Activated naive CD4-positive, alpha-beta T cell treated with anti-CD3 and anti-CD28 coated beads, Interleukin-2, amount 10 ng/mL, durations not matched to agents 5 hours and 36 hours (primary cell): ENCODE results near the gene TEAD4. TPM values are rescaled to one million over a fixed set of nuclear protein-coding genes. Genes with fewer than 3 reads are reported as not detected.

ENCODE experiments used
- total RNA-seq, 2 experiments: library from RNA; stranded (reverse); gene quantifications; one replicate each; pipeline ENCODE4 v1.2.3, GENCODE V29; 2021

TEAD4 gene
- 1 to 10 TPM; 1.2 TPM for total RNA-seq

GRCh38 chr12:2959192-2959504 is at the start of gene TEAD4:
Gene TEAD4 (plus strand): TSS chr12:2959397.

GRCh38 chr12:3076730-3077571 is 117.8 kb downstream of the TEAD4 start, which contains the start of gene TSPAN9:
Gene TSPAN9 (plus strand): TSS chr12:3077379. CDS start chr12:3201194, 123,815 bp downstream.

Other genes starting within 250 kb of the TEAD4 start
- 10 to 100 TPM; 56.1 to 56.6 TPM for gene FKBP4, start 164.4 kb upstream of the TEAD4 start, total RNA-seq
- gene ITFG2, start 146.7 kb upstream of the TEAD4 start, total RNA-seq, result 10 to 100 TPM; 48.9 to 54.6 TPM
- gene NRIP2, start 124.4 kb upstream of the TEAD4 start, total RNA-seq, result not detected
- gene TEX52, start 102.4 kb upstream of the TEAD4 start, total RNA-seq, result not detected
- gene FOXM1, start 82.2 kb upstream of the TEAD4 start, total RNA-seq, result 10 to 100 TPM; 79.7 to 81.1 TPM
- 10 to 100 TPM; 66.0 to 66.4 TPM for gene RHNO1, start 82.2 kb upstream of the TEAD4 start, total RNA-seq
- 1 to 10 TPM; 8.4 to 9.3 TPM for gene TULP3, start 68.5 kb upstream of the TEAD4 start, total RNA-seq
- under 1 TPM; 0.07 to 0.15 TPM for gene TSPAN9, start 118.0 kb downstream of the TEAD4 start, total RNA-seq